Activated CD4-positive, alpha-beta T cell treated with anti-CD3 and anti-CD28 coated beads for 36 hours (primary cell): ENCODE results near the gene SPART. TPM values are rescaled to one million over a fixed set of nuclear protein-coding genes. Genes with fewer than 3 reads are reported as not detected.

ENCODE experiments used
- ATAC-seq: fragments of 200-7000 bp; cut with Tn5 transposase; one replicate; pipeline ENCODE4 v1.10.0; 2021; ENCODE audit warnings: mild to moderate bottlenecking, moderate library complexity
- CTCF ChIA-PET: fragments of 350-600 bp; sonication (Branson Sonifier 250); formaldehyde crosslinking; loops from one replicate; lab custom pipeline; 2021; ENCODE audit warnings: antibody characterized with exemption; lab: Charles Lee
- POLR2A ChIA-PET: fragments of 350-600 bp; sonication (Branson Sonifier 250); formaldehyde crosslinking; loops from one replicate; lab custom pipeline; 2021; ENCODE audit warnings: antibody characterized with exemption, inconsistent platforms; lab: Charles Lee
- DNase-seq: peaks from one replicate; pipeline ENCODE4 v3.0.0-alpha.2; 2020
- H3K27ac Mint-ChIP-seq: one replicate; pipeline ENCODE4 v1.8.0; 2021; ENCODE audit warnings: mixed read lengths
- H3K27me3 Mint-ChIP-seq: one replicate; pipeline ENCODE4 v1.8.0; 2021; ENCODE audit warnings: mixed read lengths
- H3K36me3 Mint-ChIP-seq: one replicate; pipeline ENCODE4 v1.8.0; 2021; ENCODE audit warnings: low read depth, mixed read lengths
- H3K4me1 Mint-ChIP-seq: one replicate; pipeline ENCODE4 v1.8.0; 2021; ENCODE audit warnings: mixed read lengths
- H3K4me3 Mint-ChIP-seq: one replicate; pipeline ENCODE4 v1.8.0; 2021; ENCODE audit warnings: mild to moderate bottlenecking, moderate library complexity, mixed read lengths
- H3K9me3 Mint-ChIP-seq: one replicate; pipeline ENCODE4 v1.8.0; 2021; ENCODE audit warnings: low read depth, mixed read lengths
- intact Hi-C, 2 experiments: fragments of 100-400 bp; cut with DNase I in 1 of 2; cut with micrococcal nuclease in 1 of 2; formaldehyde crosslinking; loops; one replicate each; pipeline versions ENCODE4 v1.14.2 to v1.15.1; 2022 to 2024; cut with DNase I, micrococcal nuclease
- total RNA-seq, 2 experiments: library from RNA; stranded (reverse); gene quantifications; one replicate each; pipeline ENCODE4 v1.2.3, GENCODE V29; 2021

The SPART gene
- total RNA-seq, 2 experiments from 2014 or later: 30.2 to 40.4 TPM

GRCh38 chr13:36282821-36283432 lies 63.3 kb downstream of the SPART start:
- ATAC-seq (no peak), DNase-seq (no peak)
- no peak overlapping the region for H3K27ac Mint-ChIP-seq
- H3K4me1 Mint-ChIP-seq: no peaks in the 10 kb centered on the region
- H3K9me3 Mint-ChIP-seq: no peaks in the 10 kb centered on the region
- POLR2A ChIA-PET: no interaction called here
- no peak overlapping the region for H3K4me3 Mint-ChIP-seq
- CTCF ChIA-PET: interaction anchor here (0.6 to 3.5 kb wide), 17 partner anchors 8 to 453 kb away, joined by 3 to 24 read pairs (median 4); partner anchors contain the start of gene CCDC169
- intact Hi-C loops: loop anchor here (2.0 to 10.0 kb wide), 5 partner anchors 112 to 454 kb away; no protein-coding TSS in a partner anchor
- H3K36me3 Mint-ChIP-seq: no peaks in the 10 kb centered on the region
- H3K27me3 Mint-ChIP-seq: peaks cover 14% of the 10 kb centered on the region

- Mint-ChIP-seq H3K9me3 (no peaks in the 10 kb centered on the region), H3K27ac (no peak overlapping the region), H3K4me3 (no peak overlapping the region), H3K27me3 (no peaks in the 10 kb centered on the region), H3K4me1 (no peaks in the 10 kb centered on the region), H3K36me3 (no peaks in the 10 kb centered on the region)
- CTCF ChIA-PET: interaction anchor here (0.8 to 6.1 kb wide), 4 partner anchors 9 to 298 kb away, joined by 3 to 51 read pairs (median 14); no protein-coding TSS in a partner anchor
- intact Hi-C loops: loop anchor here (1.0 kb wide), 1 partner anchor 297 kb away; no protein-coding TSS in a partner anchor
- DNase-seq (peak; percentile 31), ATAC-seq (no peak)
- POLR2A ChIA-PET: no interaction called here
These were observed 70.8 kb downstream of the SPART start for GRCh38 chr13:36275190-36276002.

- intact Hi-C loops: no loop called here
- CTCF ChIA-PET: interaction anchor here (0.6 to 6.1 kb wide), 6 partner anchors 8 to 463 kb away, joined by 3 to 51 read pairs (median 6); no protein-coding TSS in a partner anchor
- Mint-ChIP-seq H3K27me3 (peaks cover 1% of the 10 kb centered on the region), H3K36me3 (no peaks in the 10 kb centered on the region), H3K9me3 (no peaks in the 10 kb centered on the region), H3K4me1 (no peaks in the 10 kb centered on the region), H3K27ac (no peak overlapping the region), H3K4me3 (no peak overlapping the region)
- DNase-seq: no peak
- POLR2A ChIA-PET: no interaction called here
- ATAC-seq: no peak
These were observed 72.8 kb downstream of the SPART start for GRCh38 chr13:36273431-36273830.

GRCh38 chr13:36261976-36262375 lies 84.2 kb downstream of the SPART start:
- no peak overlapping the region for H3K27ac Mint-ChIP-seq
- POLR2A ChIA-PET: no interaction called here
- no peaks in the 10 kb centered on the region for H3K36me3 Mint-ChIP-seq
- no peak for DNase-seq
- peaks cover 6% of the 10 kb centered on the region for H3K27me3 Mint-ChIP-seq
- CTCF ChIA-PET: interaction anchor here (1.0 kb wide), 1 partner anchor 9 kb away, joined by 3 read pairs; no protein-coding TSS in a partner anchor
- no peaks in the 10 kb centered on the region for H3K4me1 Mint-ChIP-seq
- ATAC-seq: no peak
- no peak overlapping the region for H3K4me3 Mint-ChIP-seq
- intact Hi-C loops: no loop called here
- H3K9me3 Mint-ChIP-seq: no peaks in the 10 kb centered on the region

GRCh38 chr13:36261011-36261410 lies 85.2 kb downstream of the SPART start:
- ATAC-seq: no peak
- intact Hi-C loops: no loop called here
- Mint-ChIP-seq H3K4me3 (no peak overlapping the region), H3K9me3 (no peaks in the 10 kb centered on the region), H3K4me1 (no peaks in the 10 kb centered on the region), H3K27me3 (peaks cover 4% of the 10 kb centered on the region), H3K36me3 (no peaks in the 10 kb centered on the region), H3K27ac (no peak overlapping the region)
- ChIA-PET CTCF (interaction anchor here (0.7 to 1.0 kb wide), 3 partner anchors 8 to 131 kb away, joined by 3 read pairs; no protein-coding TSS in a partner anchor), POLR2A (no interaction called here)
- no peak for DNase-seq

- ChIA-PET POLR2A (no interaction called here), CTCF (no interaction called here)
- H3K4me3 Mint-ChIP-seq: no peak overlapping the region
- H3K27me3 Mint-ChIP-seq: peaks cover 9% of the 10 kb centered on the region
- no peak overlapping the region for H3K27ac Mint-ChIP-seq
- H3K4me1 Mint-ChIP-seq: no peaks in the 10 kb centered on the region
- H3K9me3 Mint-ChIP-seq: no peaks in the 10 kb centered on the region
- DNase-seq (no peak), ATAC-seq (no peak)
- H3K36me3 Mint-ChIP-seq: no peaks in the 10 kb centered on the region
- intact Hi-C loops: no loop called here
These were observed 86.6 kb downstream of the SPART start for GRCh38 chr13:36259361-36260137.

GRCh38 chr13:36258831-36259230 lies 87.4 kb downstream of the SPART start:
- Mint-ChIP-seq H3K36me3 (no peaks in the 10 kb centered on the region), H3K9me3 (no peaks in the 10 kb centered on the region), H3K4me1 (no peaks in the 10 kb centered on the region), H3K4me3 (no peak overlapping the region), H3K27ac (no peak overlapping the region), H3K27me3 (peaks cover 9% of the 10 kb centered on the region)
- ATAC-seq (no peak), DNase-seq (no peak)
- CTCF ChIA-PET: no interaction called here
- POLR2A ChIA-PET: no interaction called here
- intact Hi-C loops: no loop called here

Other genes starting within 250 kb of the SPART start
- not detected for gene DCLK1, start 215.0 kb downstream of the SPART start, total RNA-seq
- not detected for gene SOHLH2, start 131.8 kb downstream of the SPART start, total RNA-seq
- under 1 TPM; 0.30 TPM for gene CCDC169, start 48.6 kb downstream of the SPART start, total RNA-seq
- gene CCNA1, start 86.1 kb upstream of the SPART start, total RNA-seq: under 1 TPM; 0.21 to 0.40 TPM